Measurements from ENCODE around the gene FCN2. TPM values are rescaled to one million over a fixed set of nuclear protein-coding genes. Genes with fewer than 3 reads are reported as not detected.

The FCN2 gene
- total RNA-seq, 2 experiments from 2014 or later: not detected

DNA sequence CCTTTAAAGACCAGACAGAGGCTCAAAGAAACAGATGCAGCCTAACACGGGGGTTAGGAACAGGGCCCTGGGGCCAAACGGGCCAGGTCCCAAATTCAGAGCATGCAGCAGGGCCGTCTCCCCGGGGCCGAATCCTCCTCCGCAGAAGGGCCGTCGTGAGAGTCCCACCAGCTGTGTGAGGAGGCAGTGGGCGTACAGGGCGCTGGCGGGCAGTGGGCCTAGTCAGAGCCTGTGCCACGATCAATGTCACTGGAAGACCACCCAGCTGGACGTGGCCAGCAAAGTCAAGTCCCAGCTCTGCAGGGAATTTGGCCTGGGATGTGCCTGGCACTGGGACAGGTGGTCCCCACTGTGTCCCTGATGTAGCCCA lies 15.8 kb upstream of the FCN2 start:
- no peaks in the 10 kb centered on the region for H3K36me3 Mint-ChIP-seq
- no peak overlapping the region for H3K27ac Mint-ChIP-seq
- intact Hi-C loops (cut with micrococcal nuclease): no loop called here
- POLR2A ChIA-PET: no interaction called here
- H3K4me3 Mint-ChIP-seq: no peak overlapping the region
- no peaks in the 10 kb centered on the region for H3K4me1 Mint-ChIP-seq (ENCODE audit: low read depth)
- CTCF ChIA-PET: no interaction called here
- no peaks in the 10 kb centered on the region for H3K9me3 Mint-ChIP-seq
- peaks cover 16% of the 10 kb centered on the region for H3K27me3 Mint-ChIP-seq
- no peak for DNase-seq

DNA sequence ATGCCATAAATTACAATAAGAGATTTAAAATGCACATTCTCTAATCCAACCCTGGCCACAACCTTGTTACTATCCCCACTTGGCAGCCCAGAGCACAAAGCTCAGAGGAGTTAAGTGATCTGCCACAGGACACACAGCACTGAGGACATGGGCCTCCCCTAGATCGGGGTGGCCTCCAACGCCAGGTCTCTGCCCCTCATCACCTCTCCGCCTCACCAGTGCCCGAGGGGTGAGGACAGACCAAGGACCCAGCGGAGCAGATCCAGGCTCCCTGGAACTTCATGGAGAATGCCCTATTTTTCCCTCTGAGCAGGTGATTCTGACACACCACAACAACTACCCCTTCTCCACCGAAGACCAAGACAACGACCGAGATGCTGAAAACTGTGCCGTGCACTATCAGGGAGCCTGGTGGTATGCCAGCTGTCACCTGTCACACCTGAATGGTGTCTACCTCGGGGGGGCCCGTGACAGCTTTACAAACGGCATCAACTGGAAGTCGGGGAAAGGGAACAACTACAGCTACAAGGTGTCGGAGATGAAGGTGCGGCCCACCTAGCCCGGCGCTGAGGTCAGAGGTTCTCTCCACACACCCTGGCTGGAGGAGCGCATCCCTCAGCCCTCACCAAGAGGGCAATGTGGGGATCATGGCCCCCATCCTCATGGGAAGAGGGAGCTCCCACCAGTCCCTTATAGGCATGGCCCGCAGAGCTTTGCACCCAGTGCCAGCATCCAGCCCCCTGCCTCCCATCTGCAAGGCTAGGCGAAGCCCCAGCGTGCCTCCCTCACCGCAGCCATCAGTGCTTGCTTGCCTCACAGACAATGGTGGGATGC lies 12.5 kb upstream of the FCN2 start:
- intact Hi-C loops (cut with micrococcal nuclease): no loop called here
- ChIA-PET CTCF (no interaction called here), POLR2A (no interaction called here)
- Mint-ChIP-seq H3K27me3 (peaks cover 4% of the 10 kb centered on the region), H3K4me1 (ENCODE audit: low read depth) (no peaks in the 10 kb centered on the region), H3K36me3 (no peaks in the 10 kb centered on the region), H3K27ac (no peak overlapping the region), H3K4me3 (no peak overlapping the region), H3K9me3 (no peaks in the 10 kb centered on the region)
- no peak for DNase-seq

DNA sequence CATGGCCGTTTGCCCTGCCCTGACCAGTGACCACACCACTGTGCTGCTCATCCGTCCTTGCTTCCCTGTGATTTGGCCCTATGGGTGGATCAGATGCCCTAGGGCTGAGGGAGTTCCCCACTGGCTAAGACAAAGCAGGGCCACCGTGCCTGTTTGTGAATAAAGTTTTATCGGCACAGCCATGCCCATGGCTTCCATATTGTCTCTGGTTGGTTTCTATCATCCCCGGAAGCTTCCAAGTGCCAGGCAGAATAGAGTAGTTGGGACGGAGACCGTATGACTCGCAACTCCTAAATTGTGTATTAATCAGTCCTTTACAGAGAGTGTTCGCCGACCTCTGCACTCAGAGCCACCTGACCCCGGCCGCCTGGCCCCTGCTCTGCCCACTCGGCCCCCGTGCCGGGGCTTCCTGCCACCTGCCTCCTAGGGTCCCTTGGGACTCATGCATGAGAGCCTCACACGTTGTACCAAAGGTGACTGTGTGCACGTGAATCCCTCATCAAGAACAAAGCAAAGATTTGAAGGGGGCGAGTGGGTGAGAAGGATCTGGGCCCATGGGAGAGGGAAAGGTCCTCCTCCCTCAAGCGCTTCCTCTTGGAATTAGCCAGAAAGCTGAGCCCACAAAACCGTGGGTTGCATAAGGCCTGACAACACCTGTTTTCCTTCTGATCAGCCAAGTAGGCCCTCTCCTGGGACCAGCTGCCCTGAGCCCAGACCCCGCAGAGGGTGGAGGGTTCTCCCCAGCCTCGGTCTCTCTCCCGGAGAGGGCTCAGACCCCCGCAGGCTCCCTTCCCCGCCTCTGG lies 11.7 kb upstream of the FCN2 start:
- Mint-ChIP-seq H3K4me3 (no peak overlapping the region), H3K27ac (no peak overlapping the region), H3K27me3 (peaks cover 6% of the 10 kb centered on the region), H3K9me3 (no peaks in the 10 kb centered on the region), H3K36me3 (no peaks in the 10 kb centered on the region), H3K4me1 (ENCODE audit: low read depth) (no peaks in the 10 kb centered on the region)
- ChIA-PET POLR2A (no interaction called here), CTCF (no interaction called here)
- intact Hi-C loops (cut with micrococcal nuclease): no loop called here
- DNase-seq: no peak

DNA sequence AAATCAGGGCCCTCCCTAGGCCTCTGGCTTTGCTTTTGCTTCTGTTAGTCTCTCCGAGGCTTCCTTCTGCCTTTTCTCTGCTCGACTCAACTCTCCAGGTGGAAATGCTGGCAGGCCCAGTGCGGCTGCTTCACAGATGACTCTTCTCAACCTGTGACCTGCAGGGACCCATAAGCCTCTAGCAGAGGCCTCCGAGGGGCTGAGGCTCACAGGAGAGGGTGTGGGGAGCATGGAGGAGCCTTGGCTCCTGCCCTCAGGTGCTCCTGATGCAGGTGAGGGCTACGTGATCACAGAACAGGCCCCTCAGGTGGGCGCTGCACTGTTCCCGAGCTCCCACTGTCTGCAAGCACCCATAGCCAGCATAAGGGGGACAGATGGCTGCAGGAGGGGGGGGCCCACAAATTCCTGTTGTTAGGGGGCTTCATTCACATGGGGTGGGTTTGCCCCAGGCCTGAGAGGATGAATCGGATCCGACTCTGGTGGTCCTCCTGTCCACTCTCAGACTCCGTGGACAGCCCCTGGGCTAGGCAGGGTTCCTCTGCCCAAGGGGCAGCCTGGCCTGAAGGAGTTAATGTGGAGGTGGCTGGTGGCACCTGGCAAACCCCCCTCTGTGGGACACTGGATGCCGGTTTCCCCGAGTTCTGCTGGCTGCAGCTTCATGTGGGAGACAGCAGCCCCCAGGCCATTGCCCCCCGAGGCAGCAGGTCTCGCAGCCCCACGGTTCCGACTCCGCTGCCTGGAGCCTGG lies 10.9 kb upstream of the FCN2 start:
- ChIA-PET POLR2A (no interaction called here), CTCF (no interaction called here)
- H3K27me3 Mint-ChIP-seq: peaks cover 6% of the 10 kb centered on the region

DNA sequence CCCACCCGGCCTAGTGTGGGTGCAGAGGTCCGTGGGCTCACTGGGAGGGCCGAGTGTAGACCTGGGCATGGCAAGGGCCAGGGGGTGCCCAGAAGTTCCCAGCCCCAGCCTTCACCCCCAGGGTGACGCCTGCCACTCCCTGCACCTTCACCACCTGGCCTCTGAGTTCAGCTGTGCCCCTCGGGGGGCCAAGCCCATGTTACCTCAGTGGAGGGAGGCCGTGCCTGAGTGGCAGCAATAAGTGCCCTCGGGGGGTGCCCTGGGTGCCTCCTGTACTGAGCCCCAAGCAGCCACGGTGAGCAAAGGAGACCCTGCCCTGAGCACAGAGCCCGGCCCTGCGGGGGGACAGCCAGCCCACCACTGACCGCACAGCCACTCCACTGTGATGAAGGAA lies 10.3 kb upstream of the FCN2 start:
- H3K36me3 Mint-ChIP-seq: no peaks in the 10 kb centered on the region
- POLR2A ChIA-PET: no interaction called here
- H3K4me1 Mint-ChIP-seq (ENCODE audit: low read depth): no peaks in the 10 kb centered on the region
- intact Hi-C loops (cut with micrococcal nuclease): no loop called here
- H3K4me3 Mint-ChIP-seq: no peak overlapping the region
- no peaks in the 10 kb centered on the region for H3K9me3 Mint-ChIP-seq
- peaks cover 8% of the 10 kb centered on the region for H3K27me3 Mint-ChIP-seq
- DNase-seq: no peak
- CTCF ChIA-PET: no interaction called here
- H3K27ac Mint-ChIP-seq: no peak overlapping the region

More for the DNA sequence above, 10.9 kb upstream of the FCN2 start:
- Mint-ChIP-seq H3K27ac (no peak overlapping the region), H3K9me3 (no peaks in the 10 kb centered on the region), H3K4me3 (no peak overlapping the region), H3K4me1 (ENCODE audit: low read depth) (no peaks in the 10 kb centered on the region), H3K36me3 (no peaks in the 10 kb centered on the region)
- DNase-seq: no peak
- intact Hi-C loops (cut with micrococcal nuclease): no loop called here

DNA sequence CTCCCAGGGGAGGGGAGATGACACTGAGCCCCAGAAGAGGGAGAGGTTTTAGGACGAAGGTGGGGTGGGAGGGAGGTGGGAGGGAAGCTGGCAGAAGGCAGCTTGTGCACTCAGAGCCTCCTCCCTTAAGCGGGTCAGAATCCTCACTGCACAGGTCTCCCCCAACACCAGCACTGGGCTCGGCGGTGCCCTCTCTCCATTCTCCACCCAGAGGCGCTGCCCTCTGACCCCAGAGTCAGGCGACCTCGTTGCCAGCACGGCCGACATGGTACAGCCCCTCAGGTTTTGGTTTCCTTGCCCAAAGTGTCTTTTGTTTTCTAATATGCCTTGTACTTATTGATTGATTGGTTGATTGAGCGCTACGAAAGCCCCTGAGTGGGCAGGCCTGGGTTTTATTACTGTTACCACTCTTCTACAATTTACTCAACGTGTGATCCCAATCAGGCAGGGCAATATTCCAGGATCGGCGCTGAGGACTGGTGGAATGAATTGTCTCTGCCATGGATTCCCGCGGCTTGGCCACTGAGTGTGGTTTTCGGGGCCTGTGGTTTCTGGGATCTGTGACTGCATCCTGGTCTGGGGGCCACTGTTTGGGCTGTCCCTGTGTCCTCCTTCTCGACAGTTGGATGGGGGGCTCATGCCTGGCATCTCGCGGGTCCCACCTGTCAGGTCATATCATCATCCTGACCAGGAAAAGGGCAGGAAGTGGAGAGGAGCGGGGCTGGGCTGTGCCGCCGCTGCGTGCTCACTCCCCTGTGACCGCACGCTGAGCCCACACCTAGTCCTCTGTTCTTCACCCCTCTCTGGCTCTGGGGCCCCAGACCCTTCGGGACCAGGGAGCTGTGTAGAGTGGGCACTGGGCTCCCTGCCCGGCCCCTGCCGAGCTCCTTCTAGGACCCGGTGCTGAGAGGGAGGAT lies 9.6 kb upstream of the FCN2 start:
- no peak for DNase-seq
- no peaks in the 10 kb centered on the region for H3K4me1 Mint-ChIP-seq (ENCODE audit: low read depth)
- POLR2A ChIA-PET: no interaction called here
- intact Hi-C loops (cut with micrococcal nuclease): no loop called here
- H3K27me3 Mint-ChIP-seq: peaks cover 8% of the 10 kb centered on the region
- H3K4me3 Mint-ChIP-seq: no peak overlapping the region
- CTCF ChIA-PET: no interaction called here
- no peaks in the 10 kb centered on the region for H3K36me3 Mint-ChIP-seq
- no peak overlapping the region for H3K27ac Mint-ChIP-seq
- no peaks in the 10 kb centered on the region for H3K9me3 Mint-ChIP-seq

DNA sequence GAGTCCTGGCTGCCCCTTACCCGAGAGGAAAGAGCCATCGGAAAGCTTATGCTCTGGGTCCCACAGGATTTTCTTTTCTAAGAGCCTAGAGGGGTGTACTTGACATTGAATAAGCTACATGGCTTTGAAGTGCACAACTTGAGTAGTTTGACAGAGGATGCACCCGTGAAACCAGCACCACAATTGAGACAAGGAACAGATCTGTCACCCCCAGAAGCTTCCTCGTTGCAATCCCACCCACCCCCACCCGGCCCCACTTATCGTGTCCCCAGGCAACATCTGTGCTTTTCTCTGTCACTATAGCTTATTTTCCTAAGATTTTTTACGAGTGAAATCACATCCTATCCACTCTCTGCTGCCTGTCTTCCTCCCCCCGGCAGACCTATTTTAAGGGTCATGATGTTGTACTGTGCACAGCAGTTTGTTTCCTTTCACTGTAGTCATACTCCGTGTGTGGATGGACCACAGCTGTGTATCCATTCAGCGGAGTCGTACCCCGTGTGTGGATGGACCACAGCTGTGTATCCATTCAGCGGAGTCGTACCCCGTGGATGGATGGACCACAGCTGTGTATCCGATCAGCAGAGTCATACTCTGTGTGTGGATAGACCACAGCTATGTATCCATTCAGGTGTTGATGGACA lies 8.8 kb upstream of the FCN2 start:
- no peak for DNase-seq
- no peak overlapping the region for H3K4me3 Mint-ChIP-seq
- H3K4me1 Mint-ChIP-seq (ENCODE audit: low read depth): no peaks in the 10 kb centered on the region
- ChIA-PET CTCF (no interaction called here), POLR2A (no interaction called here)
- H3K27me3 Mint-ChIP-seq: peaks cover 8% of the 10 kb centered on the region
- no peaks in the 10 kb centered on the region for H3K9me3 Mint-ChIP-seq
- no peaks in the 10 kb centered on the region for H3K36me3 Mint-ChIP-seq
- no peak overlapping the region for H3K27ac Mint-ChIP-seq
- intact Hi-C loops (cut with micrococcal nuclease): no loop called here

DNA sequence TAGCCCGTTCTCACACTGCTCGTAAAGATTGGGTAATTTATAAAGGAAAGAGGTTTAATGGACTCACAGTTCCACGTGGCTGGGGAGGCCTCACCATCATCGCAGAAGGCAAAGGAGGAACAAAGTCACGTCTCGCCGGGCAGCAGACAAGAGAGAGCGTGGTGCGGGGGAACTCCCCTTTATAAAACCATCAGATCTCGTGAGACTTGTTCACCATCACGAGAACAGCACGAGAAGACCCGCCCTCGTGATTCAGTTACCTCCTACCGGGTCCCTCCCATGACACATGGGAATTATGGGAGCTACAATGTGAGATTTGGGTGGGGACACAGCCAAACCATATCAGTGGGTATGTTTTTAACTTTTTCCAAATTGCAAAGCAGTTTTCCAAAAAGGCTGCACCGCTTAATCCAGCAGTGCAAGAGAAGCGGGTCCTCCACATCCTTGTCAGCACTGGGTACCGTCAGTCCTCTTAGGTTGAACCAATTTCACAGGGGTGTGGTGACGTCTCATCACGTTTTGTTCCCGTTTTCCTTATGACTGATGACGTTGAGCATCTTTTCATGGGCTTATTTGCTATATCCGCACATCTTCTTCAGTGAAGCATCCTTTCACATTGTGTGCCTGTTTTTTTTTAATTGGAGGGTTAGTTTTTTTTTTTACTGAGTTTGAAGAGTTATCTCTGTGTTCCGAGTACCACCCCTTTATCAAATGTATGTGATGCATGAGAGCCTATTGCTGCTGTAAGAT lies 8.0 kb upstream of the FCN2 start:
- Mint-ChIP-seq H3K36me3 (no peaks in the 10 kb centered on the region), H3K9me3 (no peaks in the 10 kb centered on the region), H3K27ac (no peak overlapping the region), H3K4me1 (ENCODE audit: low read depth) (no peaks in the 10 kb centered on the region), H3K27me3 (peaks cover 8% of the 10 kb centered on the region), H3K4me3 (no peak overlapping the region)
- POLR2A ChIA-PET: no interaction called here
- CTCF ChIA-PET: no interaction called here
- intact Hi-C loops (cut with micrococcal nuclease): no loop called here
- DNase-seq: no peak

DNA sequence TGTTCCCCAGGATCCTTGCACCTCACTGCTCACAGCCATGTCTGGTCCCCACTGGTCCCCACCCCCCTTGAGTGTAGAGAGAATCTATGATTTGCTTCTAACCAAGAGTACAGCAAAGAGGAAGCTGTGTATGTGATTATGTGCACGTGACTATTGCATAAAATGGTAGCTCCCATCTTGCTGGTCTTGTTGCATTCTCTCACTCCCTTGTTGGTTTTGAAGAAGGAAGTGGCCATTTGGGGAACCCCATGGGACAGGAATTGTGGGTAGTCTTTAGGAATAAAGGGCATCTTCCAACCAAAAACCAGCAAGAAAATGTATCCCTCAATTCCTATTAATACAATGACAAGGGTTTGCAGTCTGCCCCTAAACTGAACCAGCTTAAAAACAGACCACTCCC lies 5.2 kb upstream of the FCN2 start:
- no peaks in the 10 kb centered on the region for H3K4me1 Mint-ChIP-seq (ENCODE audit: low read depth)
- intact Hi-C loops (cut with micrococcal nuclease): no loop called here
- H3K27ac Mint-ChIP-seq: no peak overlapping the region
- H3K36me3 Mint-ChIP-seq: no peaks in the 10 kb centered on the region
- no peak overlapping the region for H3K4me3 Mint-ChIP-seq
- DNase-seq: no peak
- CTCF ChIA-PET: no interaction called here
- no peaks in the 10 kb centered on the region for H3K9me3 Mint-ChIP-seq
- POLR2A ChIA-PET: interaction anchor here (1.0 kb wide), 1 partner anchor 17 kb away, joined by 3 read pairs; no protein-coding TSS in a partner anchor
- H3K27me3 Mint-ChIP-seq: peaks cover 4% of the 10 kb centered on the region

DNA sequence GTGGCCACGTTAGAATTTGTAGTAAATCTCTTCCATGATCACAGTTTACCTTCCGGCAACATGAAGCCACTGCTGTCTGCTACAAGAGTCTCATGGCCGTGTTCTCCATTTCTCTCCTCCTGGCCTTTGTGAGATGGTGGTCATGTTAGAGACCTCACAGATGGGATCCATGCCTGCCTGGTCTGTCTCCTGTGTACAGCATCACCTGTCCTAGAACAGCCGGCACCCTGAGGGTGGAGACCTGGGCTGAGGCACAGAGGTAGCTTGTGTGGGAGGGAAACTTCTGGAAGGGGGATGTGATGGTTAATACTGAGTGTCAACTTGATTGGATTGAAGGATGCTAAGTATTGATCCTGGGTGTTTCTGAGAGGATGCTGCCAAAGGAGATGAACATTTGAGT lies 3.1 kb upstream of the FCN2 start:
- intact Hi-C loops (cut with micrococcal nuclease): no loop called here
- POLR2A ChIA-PET: no interaction called here
- Mint-ChIP-seq H3K27me3 (peaks cover 4% of the 10 kb centered on the region), H3K27ac (no peak overlapping the region), H3K4me3 (no peak overlapping the region), H3K36me3 (no peaks in the 10 kb centered on the region), H3K4me1 (ENCODE audit: low read depth) (no peaks in the 10 kb centered on the region), H3K9me3 (no peaks in the 10 kb centered on the region)
- DNase-seq: no peak
- CTCF ChIA-PET: no interaction called here
